Loucy (cell line): Measurements from ENCODE around the gene PTPRT.

ENCODE experiments used
- H2AFZ ChIP-seq: fragments of 200-600 bp; sonication (generic); 2 replicates; pipeline ENCODE4 v1.6.0; 2016; ENCODE audit warnings: antibody characterized with exemption, mild to moderate bottlenecking, low read length, moderate library complexity
- H3F3A ChIP-seq: fragments of 200-600 bp; 2 replicates; pipeline ENCODE4 v1.6.0; 2016; ENCODE audit warnings: antibody characterized with exemption, low read depth, mild to moderate bottlenecking
- H3K27me3 ChIP-seq: fragments of 200-600 bp; sonication (generic); 2 replicates; pipeline ENCODE4 v1.6.1; 2014; ENCODE audit warnings: low read length, mild to moderate bottlenecking; ENCODE audit not compliant: insufficient read depth, poor library complexity, severe bottlenecking
- H3K36me3 ChIP-seq: fragments of 200-600 bp; sonication (generic); 2 replicates; pipeline ENCODE4 v1.6.1; 2016; ENCODE audit warnings: low read length; ENCODE audit not compliant: insufficient read depth
- H3K4me1 ChIP-seq: fragments of 200-600 bp; sonication (generic); 2 replicates; pipeline ENCODE4 v1.5.1; 2014; ENCODE audit warnings: low read length, mild to moderate bottlenecking; ENCODE audit not compliant: insufficient read depth, poor library complexity, severe bottlenecking
- H3K4me2 ChIP-seq: fragments of 200-600 bp; sonication (generic); 2 replicates; pipeline ENCODE4 v1.6.0; 2014; ENCODE audit warnings: antibody characterized with exemption, low read length, low read depth, mild to moderate bottlenecking; ENCODE audit not compliant: poor library complexity, severe bottlenecking
- H3K4me3 ChIP-seq: fragments of 200-600 bp; sonication (generic); 2 replicates; pipeline ENCODE4 v1.5.1; 2014; ENCODE audit warnings: low read length, mild to moderate bottlenecking, mixed read lengths; ENCODE audit not compliant: poor library complexity, severe bottlenecking
- H3K79me2 ChIP-seq: fragments of 200-600 bp; sonication (generic); 2 replicates; pipeline ENCODE4 v1.6.1; 2014; ENCODE audit warnings: low read length; ENCODE audit not compliant: insufficient read depth
- H3K9ac ChIP-seq: fragments of 200-600 bp; sonication (generic); 2 replicates; pipeline ENCODE4 v1.6.0; 2014; ENCODE audit warnings: mild to moderate bottlenecking, low read depth, low read length, moderate library complexity; ENCODE audit not compliant: poor library complexity, severe bottlenecking
- H3K9me2 ChIP-seq: fragments of 200-600 bp; sonication (generic); replicated peaks from 2 replicates; pipeline ENCODE4 v1.6.1; 2016; ENCODE audit warnings: low read depth, low read length, mixed read lengths
- H3K9me3 ChIP-seq: fragments of 200-600 bp; sonication (generic); 2 replicates; pipeline ENCODE4 v1.6.1; 2014; ENCODE audit warnings: mild to moderate bottlenecking, antibody characterized with exemption, low read length, low read depth; ENCODE audit not compliant: insufficient read depth
- H4K20me1 ChIP-seq: fragments of 200-600 bp; sonication (generic); 2 replicates; pipeline ENCODE4 v1.6.0; 2014; ENCODE audit warnings: antibody characterized with exemption, low read length, mild to moderate bottlenecking; ENCODE audit not compliant: insufficient read depth, poor library complexity, severe bottlenecking
- CTCF ChIP-seq: fragments of 200-600 bp; sonication (generic); conservative IDR thresholded peaks from 2 replicates; pipeline ENCODE4 v1.5.1; 2014; ENCODE audit warnings: mild to moderate bottlenecking, antibody characterized with exemption, low read length
- EZH2phosphoT487 ChIP-seq: fragments of 200-600 bp; IDR thresholded peaks from 2 replicates; pipeline ENCODE4 v1.6.1; 2018; ENCODE audit warnings: antibody characterized with exemption, mild to moderate bottlenecking, moderate library complexity, borderline replicate concordance

PTPRT gene

GRCh38 chr20:42392442-42392841 lies 797.3 kb downstream of the PTPRT start:
- no peaks in the 10 kb centered on the region for H3K36me3 ChIP-seq
- no peak overlapping the region for H3K4me2 ChIP-seq
- no peaks in the 10 kb centered on the region for H3F3A ChIP-seq
- H3K4me1 ChIP-seq: no peaks in the 10 kb centered on the region
- no peaks in the 10 kb centered on the region for H4K20me1 ChIP-seq
- H3K4me3 ChIP-seq: no peak overlapping the region
- no peaks in the 10 kb centered on the region for H3K9me2 ChIP-seq
- no peaks in the 10 kb centered on the region for H3K27me3 ChIP-seq
- H3K9me3 ChIP-seq: no peaks in the 10 kb centered on the region; the same call in 1 of the 2 replicates
- no peak overlapping the region for H3K9ac ChIP-seq
- TF ChIP-seq EZH2phosphoT487 (no peak), CTCF (no peak)
- no peak overlapping the region for H2AFZ ChIP-seq
- H3K79me2 ChIP-seq: no peaks in the 10 kb centered on the region

GRCh38 chr20:42391807-42392206 lies 797.9 kb downstream of the PTPRT start:
- no peak for TF ChIP-seq EZH2phosphoT487
- Histone ChIP-seq H3K4me1 (no peaks in the 10 kb centered on the region), H3K27me3 (no peaks in the 10 kb centered on the region), H4K20me1 (no peaks in the 10 kb centered on the region), H3K9ac (no peak overlapping the region), H3K9me3 (no peaks in the 10 kb centered on the region; the same call in 1 of the 2 replicates), H2AFZ (no peak overlapping the region), H3K4me3 (no peak overlapping the region), H3F3A (no peaks in the 10 kb centered on the region), H3K4me2 (no peak overlapping the region), H3K36me3 (no peaks in the 10 kb centered on the region), H3K79me2 (no peaks in the 10 kb centered on the region), H3K9me2 (no peaks in the 10 kb centered on the region)

- Histone ChIP-seq H3K36me3 (no peaks in the 10 kb centered on the region), H3K27me3 (no peaks in the 10 kb centered on the region), H2AFZ (no peak overlapping the region), H3K79me2 (no peaks in the 10 kb centered on the region), H3F3A (no peaks in the 10 kb centered on the region), H4K20me1 (no peaks in the 10 kb centered on the region), H3K9me2 (no peaks in the 10 kb centered on the region), H3K4me2 (no peak overlapping the region), H3K4me3 (no peak overlapping the region), H3K9me3 (no peaks in the 10 kb centered on the region; the same call in 1 of the 2 replicates), H3K9ac (no peak overlapping the region), H3K4me1 (no peaks in the 10 kb centered on the region)
- TF ChIP-seq CTCF (no peak), EZH2phosphoT487 (no peak)
Measured at GRCh38 chr20:42380287-42380686, 809.4 kb downstream of the PTPRT start.

GRCh38 chr20:42379385-42379784 lies 810.3 kb downstream of the PTPRT start:
- H3K9me2 ChIP-seq: no peaks in the 10 kb centered on the region

More at GRCh38 chr20:42379385-42379784, 810.3 kb downstream of the PTPRT start:
- H3K4me2 ChIP-seq: no peak overlapping the region
- H4K20me1 ChIP-seq: no peaks in the 10 kb centered on the region
- TF ChIP-seq EZH2phosphoT487 (no peak), CTCF (no peak)
- no peak overlapping the region for H3K9ac ChIP-seq
- H3K79me2 ChIP-seq: no peaks in the 10 kb centered on the region
- H3K4me1 ChIP-seq: no peaks in the 10 kb centered on the region
- H3K27me3 ChIP-seq: no peaks in the 10 kb centered on the region
- H3F3A ChIP-seq: no peaks in the 10 kb centered on the region
- H3K9me3 ChIP-seq: no peaks in the 10 kb centered on the region; the same call in 1 of the 2 replicates
- H2AFZ ChIP-seq: no peak overlapping the region
- no peak overlapping the region for H3K4me3 ChIP-seq
- H3K36me3 ChIP-seq: no peaks in the 10 kb centered on the region
